ENCODE measurements around the gene DECR2. TPM values are rescaled to one million over a fixed set of nuclear protein-coding genes. Genes with fewer than 3 reads are reported as not detected.
A peak's percentile ranks its signal among the peaks of the same experiment; 100 is the strongest.
"Not testable (repeated sequence)": the region's sequence is repeated elsewhere in the genome, so short reads cannot be mapped to it uniquely, and the experiment has no call there.

Gene DECR2
- total RNA-seq, 1 donor from 2014 or later, result 8.4 TPM

DNA sequence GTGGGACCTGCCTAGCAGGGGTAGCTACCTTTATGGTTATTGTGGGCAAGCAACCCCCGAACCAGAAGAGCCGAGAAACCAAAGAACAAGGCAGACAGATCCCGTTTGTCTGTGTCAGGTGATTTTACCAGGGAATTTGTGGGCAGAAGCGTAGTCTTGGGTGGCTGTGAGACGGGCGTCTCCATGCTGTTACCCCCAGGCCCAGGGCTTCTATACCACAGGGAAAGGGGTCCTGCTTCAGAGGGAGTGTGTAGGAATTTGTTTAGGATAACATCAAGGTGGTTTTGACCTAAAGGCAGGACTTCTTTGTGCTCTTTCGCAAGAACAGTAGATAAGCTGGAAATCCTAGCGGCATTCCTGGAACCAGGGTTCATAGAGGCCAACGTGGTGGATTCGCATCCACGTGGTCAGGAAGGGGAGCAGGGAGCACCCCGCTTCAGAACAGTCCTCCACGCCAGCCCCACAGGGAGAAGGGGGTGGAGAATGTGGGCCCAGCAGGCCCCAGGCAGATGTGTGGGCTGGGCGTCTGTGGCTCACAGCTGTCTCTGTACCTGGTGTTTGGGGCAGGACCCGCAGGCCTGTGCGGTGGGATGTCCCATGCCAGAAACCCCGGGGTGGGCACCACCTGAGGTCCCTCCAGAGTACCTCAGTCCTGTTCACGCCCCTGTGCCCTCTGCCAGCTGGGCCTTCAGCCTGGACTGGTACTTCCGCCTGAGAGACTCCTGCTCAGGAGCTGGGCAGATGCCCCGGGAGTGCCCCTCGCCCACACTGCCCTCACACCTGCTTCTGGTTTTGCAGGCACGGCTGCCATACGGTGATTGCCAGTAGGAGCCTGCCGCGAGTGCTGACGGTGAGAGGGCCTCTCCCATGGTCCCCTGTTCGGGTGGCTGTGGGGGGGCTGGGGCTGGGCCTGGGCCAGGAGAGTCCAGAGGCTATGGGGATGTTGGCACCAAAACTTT, 4.1 kb downstream of the DECR2 start:
- ATAC-seq, result no peak

DNA sequence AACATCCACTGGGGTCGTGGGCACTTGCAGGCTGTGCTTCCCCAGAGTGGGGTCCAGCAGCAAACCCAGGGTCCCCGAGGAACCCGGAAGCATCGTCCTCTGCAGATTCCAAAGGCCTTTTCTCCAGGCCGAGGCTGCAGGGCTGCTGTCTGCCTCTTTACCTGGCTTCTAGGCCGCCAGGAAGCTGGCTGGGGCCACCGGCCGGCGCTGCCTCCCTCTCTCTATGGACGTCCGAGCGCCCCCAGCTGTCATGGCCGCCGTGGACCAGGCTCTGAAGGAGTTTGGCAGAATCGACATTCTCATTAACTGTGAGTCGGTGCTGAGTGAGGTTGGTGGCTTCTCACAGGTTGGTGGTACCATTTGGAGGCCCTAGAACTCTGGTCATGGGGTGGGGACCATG, 5.6 kb downstream of the DECR2 start:
- no peak for ATAC-seq

DNA sequence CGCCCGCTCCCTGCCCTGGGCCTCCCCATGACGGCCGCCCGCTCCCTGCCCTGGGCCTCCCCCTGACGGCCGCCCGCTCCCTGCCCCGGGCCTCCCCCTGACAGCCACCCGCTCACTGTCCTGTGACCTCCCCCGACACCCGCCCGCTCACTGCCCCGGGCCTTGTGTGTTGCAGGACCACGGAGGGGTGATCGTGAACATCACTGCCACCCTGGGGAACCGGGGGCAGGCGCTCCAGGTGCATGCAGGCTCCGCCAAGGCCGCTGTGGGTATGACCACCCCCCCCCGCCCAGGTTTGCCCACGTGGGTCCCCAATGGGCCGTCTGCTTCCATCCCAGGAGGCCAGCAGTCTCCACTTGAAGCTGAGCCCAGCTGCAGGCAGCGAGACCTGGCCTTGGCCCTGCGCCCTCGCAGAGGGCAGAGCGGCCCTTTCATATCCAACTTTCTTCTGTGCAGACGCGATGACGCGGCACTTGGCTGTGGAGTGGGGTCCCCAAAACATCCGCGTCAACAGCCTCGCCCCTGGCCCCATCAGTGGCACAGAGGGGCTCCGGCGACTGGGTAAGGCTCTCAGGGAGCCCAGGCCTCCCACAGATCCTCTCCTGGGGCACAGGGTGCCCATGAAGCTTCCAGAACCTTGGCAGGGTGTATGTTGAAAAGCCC, 9.0 kb downstream of the DECR2 start:
- ATAC-seq, result peak; percentile 21

DNA sequence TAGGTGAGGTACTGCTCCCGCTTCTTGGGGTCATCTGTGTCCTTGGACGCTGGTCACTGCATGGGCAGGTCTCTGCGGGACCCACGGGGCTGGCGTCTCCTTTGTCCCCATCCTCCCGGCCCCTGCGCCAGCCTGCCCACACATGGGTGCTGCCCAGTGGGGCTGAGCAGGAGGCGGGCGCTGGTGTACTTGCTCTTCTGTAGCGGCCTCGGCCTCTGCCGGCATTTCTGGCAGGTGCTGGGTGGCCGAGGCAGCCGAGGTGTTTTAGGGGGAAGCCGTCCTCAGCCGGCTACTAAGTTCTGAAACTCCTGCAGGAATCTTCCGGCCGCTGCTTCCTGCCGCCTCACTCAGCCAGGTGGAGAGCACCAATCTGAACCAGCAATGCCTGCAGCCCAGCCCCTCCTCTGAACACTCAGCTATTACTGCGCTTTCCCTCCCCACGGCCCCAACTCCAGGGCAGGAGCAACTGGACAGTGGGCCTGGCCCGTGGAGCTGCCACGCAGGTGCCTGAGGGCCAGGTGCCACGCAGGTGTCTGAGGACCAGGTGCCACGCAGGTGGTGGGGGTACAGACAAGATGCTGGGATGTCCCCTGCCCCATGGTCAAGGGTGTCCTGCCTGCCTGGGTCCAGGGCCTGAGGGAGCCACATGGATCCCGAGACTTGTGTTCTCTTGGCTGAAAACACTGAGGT, 10.0 kb downstream of the DECR2 start:
- peak; percentile 20 for ATAC-seq

DNA sequence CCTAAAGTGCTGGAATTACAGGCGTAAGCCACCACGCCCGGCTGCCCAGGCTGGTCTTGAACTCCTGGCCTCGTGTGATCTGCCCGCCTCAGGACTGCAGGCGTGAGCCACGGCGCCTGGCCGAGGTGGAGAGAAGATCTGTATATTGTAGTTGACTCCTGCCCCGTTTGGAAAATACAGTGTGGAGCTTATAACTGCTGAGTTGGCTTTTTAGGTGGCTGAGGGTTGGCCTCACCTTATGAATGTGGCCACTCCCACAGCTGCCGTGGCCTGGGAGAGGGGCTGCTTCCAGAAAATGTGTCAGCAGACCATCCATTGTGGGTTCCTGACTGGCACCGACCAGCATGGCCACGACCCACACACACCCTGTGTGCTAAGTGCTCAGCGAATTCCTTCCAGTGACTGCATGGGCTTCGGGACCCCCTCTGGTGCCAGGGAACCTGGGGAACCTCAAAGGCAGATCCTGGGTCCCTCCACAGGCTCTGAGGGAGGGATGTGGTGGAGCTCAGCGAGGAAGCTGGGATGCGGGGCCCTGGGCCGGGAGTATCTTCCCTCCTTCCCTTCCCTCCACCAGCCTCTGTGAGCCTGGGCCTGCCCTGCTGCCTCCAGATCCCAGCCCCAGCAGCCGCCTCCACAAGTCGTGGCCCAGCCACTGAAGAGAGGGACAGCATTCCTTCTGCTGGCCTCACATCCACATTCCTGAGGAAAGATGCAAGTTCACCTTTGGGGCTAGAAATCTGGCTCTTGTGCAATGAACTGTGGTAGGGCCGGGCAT, 12.9 kb downstream of the DECR2 start:
- ATAC-seq, result peak; percentile 14

DNA sequence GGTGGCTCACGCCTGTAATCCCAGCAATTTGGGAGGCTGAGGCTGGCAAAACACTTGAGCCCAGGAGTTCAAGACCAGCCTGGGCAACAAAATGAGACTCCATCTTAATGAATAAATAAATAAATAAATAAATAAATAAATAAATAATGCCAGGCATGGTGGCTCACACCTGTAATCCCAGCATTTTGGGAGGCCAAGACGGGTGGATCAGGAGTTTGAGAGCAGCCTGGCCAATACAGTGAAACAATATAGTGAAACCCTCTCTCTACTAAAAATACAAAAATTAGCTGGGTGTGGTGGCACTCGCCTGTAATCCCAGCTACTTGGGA, 13.4 kb downstream of the DECR2 start:
- ATAC-seq, result not testable (repeated sequence)

DNA sequence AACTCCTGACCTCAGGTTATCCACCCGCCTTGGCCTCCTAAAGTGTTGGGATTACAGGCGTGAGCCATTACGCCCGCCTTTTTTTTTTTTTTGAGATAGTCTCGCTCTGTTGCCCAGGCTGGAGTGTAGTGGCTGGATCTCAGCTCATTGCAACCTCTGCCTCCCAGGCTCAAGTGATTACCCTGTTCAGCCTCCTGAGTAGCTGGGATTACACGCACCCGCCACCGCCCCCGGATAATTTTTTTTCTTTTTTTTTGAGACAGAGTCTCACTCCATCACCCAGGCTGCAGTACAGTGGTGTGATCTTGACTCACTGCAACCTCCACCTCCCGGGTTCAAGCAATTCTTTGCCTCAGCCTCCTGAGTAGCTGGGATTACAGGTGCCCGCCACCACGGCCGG, 20.5 kb downstream of the DECR2 start:
- not testable (repeated sequence) for ATAC-seq

DNA sequence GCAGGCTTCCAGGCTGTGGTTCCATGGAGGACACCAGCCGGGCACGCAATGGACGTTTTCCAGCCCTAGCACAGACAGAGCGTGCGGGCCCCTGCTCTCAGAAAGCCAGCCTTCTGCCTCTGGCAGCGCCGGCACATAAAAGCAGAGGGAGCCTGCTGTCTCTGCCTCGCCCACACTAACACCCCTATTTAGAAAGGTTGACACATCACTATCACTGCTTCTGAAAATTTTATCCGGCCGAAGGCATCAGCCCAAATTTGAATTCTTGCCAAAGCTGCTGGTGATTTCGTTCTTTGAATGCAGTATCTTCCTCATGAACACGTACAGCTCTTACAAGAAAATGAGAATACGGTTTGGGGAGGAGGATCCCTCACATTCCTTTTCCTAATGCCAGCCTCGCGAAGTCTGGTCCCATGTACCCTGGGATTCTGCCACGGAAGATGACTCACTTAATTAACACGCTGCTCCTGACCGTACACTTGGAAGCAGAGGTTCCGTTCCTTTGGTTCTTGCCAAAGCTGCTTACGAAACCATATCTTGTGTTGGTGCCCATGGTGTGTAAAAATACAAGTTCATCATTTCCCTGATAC, 22.4 kb downstream of the DECR2 start:
- ATAC-seq, result peak; percentile 77

DNA sequence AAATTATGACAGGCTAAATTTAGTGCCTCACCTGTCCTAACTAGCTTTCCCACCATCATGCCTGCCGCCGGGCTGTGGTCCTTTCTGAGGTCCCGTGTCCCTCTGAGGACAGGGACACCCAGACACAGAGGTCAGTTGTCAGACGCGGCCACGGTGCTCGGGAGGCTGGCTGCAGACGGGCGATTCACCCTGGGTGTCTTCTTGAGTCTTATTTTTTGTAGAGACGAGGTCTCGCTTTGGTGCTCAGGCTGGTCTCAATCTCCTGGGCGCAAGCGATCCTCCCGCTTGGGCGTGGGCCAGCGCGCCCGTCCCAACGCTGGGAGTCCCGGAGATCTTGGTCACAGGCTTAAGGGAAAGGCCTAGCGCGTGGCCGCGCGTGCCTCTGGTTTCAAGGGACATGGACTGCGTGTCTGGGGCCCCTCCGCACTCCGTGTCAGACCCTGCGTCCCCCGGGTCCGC, 23.0 kb downstream of the DECR2 start:
- peak; percentile 40 for ATAC-seq

DNA sequence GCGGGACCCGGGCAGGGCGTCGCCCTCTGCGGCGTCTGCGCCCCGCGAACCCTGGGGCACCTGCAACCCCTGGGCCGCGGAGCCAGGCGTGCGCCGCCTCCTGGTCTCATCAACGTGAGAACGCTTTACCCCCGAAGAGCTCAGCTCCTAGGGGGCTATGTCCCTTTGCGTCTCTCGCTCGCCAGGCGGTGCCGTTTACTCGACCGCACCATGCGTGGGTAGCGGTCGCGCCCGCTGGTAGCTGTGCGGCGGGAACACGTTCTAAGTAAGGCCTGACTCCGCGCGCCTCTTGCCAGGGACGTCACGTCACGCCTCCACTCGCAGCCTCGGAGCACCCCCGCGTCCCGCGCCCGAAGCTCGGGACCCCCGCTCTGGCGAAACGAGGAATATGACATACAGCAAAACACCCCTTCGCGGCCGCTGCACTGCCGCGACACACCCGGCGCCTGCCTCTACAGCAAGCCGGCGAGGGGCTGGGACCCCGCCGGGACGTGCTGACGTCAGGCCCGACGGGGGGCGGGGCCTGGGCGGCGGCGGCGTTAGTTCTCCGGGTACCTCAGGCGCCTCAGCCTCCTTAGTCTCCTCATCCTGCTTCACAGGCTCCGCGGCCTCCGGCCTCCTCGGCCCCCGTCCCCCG, 23.5 kb downstream of the DECR2 start, which contains the start of gene RAB11FIP3:
Gene RAB11FIP3, plus strand, starts transcription at position 568 of the 637 bp plus-strand sequence. CDS start 358 bp downstream, outside the sequence.
- peak; percentile 77 for ATAC-seq

DNA sequence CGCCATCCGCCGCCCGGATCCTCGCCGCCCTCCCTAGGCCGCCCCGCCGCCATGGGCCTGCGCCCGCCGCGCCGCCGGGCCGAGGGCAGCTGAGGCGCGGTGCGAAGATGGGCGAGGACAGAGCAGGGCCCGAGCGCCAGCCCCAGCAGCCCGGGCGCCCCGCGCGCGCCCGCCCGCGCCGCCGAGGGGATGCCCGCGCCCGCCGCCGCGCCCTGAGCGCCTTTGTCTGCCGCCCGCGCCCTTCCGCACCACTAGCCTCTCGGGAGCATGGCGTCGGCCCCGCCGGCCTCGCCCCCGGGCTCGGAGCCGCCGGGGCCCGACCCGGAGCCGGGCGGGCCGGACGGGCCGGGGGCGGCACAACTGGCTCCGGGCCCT, 24.0 kb downstream of the DECR2 start:
- peak; percentile 20 for ATAC-seq

DNA sequence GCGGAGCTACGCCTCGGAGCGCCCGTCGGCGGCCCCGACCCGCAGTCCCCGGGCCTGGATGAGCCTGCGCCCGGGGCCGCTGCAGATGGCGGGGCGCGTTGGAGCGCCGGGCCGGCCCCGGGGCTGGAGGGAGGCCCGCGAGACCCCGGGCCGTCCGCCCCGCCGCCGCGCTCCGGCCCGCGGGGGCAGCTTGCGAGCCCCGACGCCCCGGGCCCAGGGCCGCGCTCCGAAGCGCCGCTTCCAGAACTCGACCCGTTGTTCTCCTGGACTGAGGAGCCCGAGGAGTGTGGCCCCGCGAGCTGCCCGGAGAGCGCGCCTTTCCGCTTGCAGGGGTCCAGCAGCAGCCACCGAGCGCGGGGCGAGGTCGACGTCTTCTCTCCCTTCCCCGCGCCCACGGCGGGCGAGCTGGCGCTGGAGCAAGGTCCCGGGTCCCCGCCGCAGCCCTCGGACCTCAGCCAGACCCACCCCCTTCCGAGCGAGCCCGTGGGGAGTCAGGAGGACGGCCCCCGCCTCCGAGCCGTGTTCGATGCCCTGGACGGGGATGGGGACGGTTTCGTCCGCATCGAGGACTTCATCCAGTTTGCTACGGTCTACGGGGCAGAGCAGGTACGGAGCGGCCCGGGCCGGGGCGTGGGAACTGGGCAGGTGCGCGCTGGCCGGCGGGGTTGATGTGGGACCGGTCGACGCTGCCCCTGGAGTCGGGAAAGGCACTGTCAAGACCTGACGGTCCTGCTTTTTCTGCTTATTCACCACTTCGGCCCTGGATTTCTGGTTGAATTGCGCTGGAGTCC, 24.6 kb downstream of the DECR2 start:
- no peak for ATAC-seq

DNA sequence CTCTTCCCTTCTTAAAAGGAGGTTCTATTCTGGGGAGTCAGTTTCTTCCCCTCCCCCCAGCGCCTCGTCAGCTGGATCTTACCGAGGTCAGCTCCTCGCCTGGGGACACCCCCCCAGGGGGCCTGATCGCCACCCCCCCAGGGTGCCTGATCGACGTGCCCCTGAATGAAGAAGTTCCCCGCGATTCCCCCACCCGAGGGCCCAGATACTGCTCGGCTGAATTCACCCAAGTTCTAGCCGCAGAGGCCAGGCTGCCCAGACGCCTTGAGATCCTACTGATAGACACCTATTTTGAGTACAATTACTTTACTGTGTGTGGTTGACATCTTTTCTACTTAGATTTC, 25.2 kb downstream of the DECR2 start:
- no peak for ATAC-seq

DNA sequence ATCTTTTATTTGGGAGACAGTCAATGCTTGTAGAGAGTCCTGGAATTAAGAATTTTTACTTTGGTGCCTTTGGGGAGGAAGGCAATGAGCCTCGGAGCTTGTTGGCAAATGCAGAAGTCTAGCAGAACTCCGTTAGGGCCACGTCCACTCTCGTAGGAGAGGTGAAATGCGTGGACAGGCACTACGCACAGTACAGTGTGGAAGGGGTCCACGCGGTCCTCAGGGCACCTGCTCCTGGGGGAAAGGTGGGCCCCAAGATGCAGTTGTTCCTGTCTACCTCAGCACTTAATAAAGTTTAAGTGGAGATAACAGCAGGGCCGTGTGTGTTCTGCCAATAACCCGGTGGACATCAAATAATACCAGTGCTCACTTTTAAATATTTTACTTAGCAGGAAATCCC, 25.6 kb downstream of the DECR2 start:
- no peak for ATAC-seq

DNA sequence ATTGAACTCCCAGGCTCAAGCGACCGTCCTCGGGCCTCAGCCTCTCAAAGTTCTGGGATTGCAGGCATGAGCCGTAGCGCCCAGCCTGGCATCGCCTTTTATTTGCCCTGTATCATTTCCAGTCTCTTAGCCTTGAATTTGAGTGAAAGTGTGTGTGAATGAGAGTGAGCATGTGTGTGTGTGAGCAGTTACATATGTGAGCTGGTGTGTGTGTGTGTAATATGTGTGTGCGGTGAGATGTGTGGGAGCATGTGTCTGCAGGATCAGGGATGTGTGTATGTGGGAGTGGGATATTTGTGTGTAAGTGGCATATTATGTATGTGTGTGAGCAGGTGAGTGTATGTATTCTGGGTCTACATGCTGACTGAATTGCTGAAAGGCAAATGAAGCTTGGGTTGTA, 29.2 kb downstream of the DECR2 start:
- no peak for ATAC-seq

DNA sequence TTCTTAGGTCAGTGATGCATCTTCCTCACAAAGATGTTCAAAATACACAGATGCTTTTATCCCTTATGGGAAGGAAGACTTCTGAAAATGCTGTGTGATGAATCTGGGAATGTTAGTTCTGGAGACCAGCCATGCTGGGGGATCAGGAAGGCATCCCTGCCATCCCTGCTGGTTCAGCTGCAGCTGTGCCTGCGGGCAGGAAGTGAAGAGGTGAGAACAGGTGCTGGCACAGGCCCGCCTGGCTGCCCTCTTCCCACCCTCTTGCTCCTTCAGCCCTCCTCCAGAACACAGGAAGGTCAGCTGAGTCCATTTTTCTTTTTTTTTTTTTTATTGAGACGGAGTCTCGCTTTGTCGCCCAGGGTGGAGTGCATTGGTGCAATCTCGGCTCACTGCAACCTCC, 38.9 kb downstream of the DECR2 start:
- no peak for ATAC-seq

DNA sequence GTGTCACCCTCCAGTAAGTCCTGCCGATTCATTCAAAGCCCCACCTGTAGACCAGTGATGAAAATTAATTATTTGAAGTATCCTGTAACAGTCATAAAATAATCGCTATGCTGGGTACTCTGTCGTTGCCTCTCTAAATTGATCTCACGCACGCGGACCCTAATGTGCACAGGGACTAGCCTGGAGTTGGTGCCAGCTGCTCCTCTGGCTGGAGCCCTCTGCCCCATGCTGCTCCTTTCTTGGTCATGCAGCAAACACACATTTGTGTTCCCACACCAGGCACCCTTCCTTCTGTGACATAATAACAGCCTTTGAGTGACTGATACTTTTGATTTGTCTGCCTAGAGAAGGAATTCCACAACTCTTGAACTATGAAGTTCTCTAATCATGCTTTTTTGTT, 39.8 kb downstream of the DECR2 start:
- no peak for ATAC-seq

DNA sequence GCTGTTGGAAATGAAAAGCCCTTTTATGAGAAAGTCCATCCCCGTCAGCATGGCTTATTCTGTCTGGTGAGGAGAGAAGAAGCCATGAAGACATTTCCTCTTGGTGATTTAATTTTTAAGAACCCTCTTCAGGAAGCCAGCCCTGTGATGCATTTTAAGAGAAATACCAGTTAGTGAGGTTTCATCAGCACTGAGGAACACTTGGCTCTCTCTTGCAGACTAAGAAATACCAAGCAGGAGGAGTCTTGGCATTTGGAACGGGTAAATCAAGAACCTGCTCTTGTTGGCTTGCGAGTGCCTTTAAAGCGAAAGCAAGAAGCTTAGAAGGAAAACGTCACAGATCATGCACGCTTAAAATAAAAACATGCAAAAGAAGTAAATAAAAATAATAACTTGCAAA, 41.3 kb downstream of the DECR2 start:
- ATAC-seq, result no peak

DNA sequence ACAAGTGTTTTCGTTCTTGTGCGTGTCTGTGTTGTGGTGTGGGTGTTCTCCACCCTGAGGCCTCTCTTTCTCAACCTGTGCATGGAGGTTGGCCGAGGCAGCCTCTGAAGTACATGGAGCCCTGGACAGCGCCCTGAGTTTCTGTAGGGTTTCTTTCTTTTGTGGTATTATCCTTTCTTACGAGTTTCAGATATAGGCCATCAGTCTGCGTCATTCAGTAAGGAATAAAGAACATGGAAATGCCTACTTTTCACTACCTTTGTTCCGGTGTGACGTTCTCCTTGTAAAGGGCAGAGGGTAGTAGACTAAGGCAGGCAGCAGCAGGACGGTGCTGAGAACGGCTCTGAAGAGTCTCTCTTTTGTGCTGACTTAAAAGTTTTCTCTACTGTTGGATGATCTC, 42.3 kb downstream of the DECR2 start:
- ATAC-seq, result no peak

DNA sequence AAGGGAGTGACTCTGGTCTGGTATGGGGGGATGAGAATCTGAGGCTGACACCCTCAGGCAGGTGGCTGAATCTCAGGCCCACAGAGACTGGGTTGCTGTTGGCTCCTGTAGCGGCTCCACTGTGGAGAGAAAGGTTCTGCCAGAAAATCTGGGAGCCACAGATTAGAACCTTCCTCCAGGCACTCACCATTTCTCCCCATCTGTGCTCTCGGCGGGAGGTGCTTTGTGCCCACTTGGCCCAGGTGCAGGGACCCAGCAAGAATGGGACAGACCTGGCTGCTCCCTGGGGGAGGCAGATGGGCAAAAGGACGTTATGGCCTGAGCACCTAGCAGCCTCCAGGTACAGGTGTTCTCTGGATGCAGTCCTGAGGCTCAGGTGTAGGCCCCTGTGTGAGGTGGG, 43.9 kb downstream of the DECR2 start:
- no peak for ATAC-seq

DNA sequence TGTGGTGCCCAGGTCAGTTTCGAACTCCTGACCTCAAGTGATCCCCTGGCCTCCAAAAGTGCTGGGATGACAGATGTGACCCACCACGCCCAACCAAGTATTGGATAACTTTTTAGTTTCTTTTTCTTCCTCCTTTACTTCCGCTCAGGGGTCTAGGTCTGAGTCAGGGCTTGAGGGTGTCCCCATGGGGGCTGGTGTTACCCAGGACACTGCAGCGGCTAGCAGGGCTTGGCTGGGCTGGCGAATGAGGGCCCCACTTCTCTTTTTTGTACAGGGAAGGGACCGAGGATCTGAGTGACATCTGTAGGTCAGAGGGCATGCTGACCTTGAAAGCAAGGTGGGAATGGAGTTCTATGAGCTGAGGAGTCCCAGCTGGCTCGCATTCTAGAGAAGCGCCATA, 48.7 kb downstream of the DECR2 start:
- no peak for ATAC-seq
